Spleen (tissue), 7 donors: ENCODE data around the gene EPN2.

Experiments used
- CTCF ChIP-seq, 11 experiments: fragments of 200-600 bp in 7 of 11; fragments of 450-650 bp in 4 of 11; sonication (generic) in 4 of 11; IDR thresholded peaks in 8 of 11; conservative IDR thresholded peaks in 3 of 11; 1 replicate in 7 of 11; 2 replicates in 4 of 11; pipeline versions ENCODE4 v1.4.0 to v1.8.0; 2016 to 2021; ENCODE audit warnings: antibody characterized with exemption in 11 of 11, inconsistent platforms in 4 of 11, mild to moderate bottlenecking in 1 of 11
- POLR2AphosphoS5 ChIP-seq, 3 donors: sonication (generic); formaldehyde crosslinking; IDR thresholded peaks; one replicate each; pipeline ENCODE4 v1.5.1; 2017; ENCODE audit warnings: antibody characterized with exemption in 3 of 3
- donor health status: DM: no; HTN: no; CAD: no; lungs with moderate emphysema.
- donor health status: DM: no; HTN: no; CAD: no.
- donor health status: DM: no; HTN: no; CAD: no.

GRCh38 chr17:19268611-19269010, 31.4 kb downstream of the EPN2 start:
- TF ChIP-seq POLR2AphosphoS5 (IDR thresholded peaks at IDR 0.05) (no peak), CTCF (IDR thresholded peaks at IDR 0.05 in 8 of 11, conservative IDR thresholded peaks at IDR 0.05 in 3 of 11) (no peak)
